ENCODE results near the gene GRIN2C. TPM values are rescaled to one million over a fixed set of nuclear protein-coding genes. Genes with fewer than 3 reads are reported as not detected.

The GRIN2C gene
- total RNA-seq, 1 donor from 2014 or later, result 1.0 TPM

- Histone ChIP-seq H3K27ac (ENCODE audit: low read depth, low read length) (no peak overlapping the region), H3K36me3 (ENCODE audit: insufficient read depth, low read length) (peaks cover 3% of the 10 kb centered on the region), H3K9ac (ENCODE audit: low read length) (no peak overlapping the region), H3K79me2 (ENCODE audit: insufficient read depth, low read length) (no peaks in the 10 kb centered on the region), H3K9me3 (ENCODE audit: insufficient read depth, low read depth, low read length) (no peaks in the 10 kb centered on the region), H3K4me3 (ENCODE audit: insufficient read depth, low read depth, low read length) (no peak overlapping the region), H3K4me1 (ENCODE audit: insufficient read depth, low read length) (no peaks in the 10 kb centered on the region), H4K20me1 (ENCODE audit: insufficient read depth, low read length) (peaks cover 46% of the 10 kb centered on the region), H3K27me3 (ENCODE audit: insufficient read depth, low read length) (peaks cover 41% of the 10 kb centered on the region), H3K4me2 (ENCODE audit: low read length) (peak overlapping the region; percentile 36), H2AFZ (ENCODE audit: low read depth, low read length) (no peak overlapping the region)
- no peak overlapping the region for H3K4me3 Mint-ChIP-seq (ENCODE audit: unreplicated experiment)
- no peak for DNase-seq (ENCODE audit: low read depth)
- peaks cover 2% of the 10 kb centered on the region for H3K4me1 Mint-ChIP-seq (ENCODE audit: low read depth, unreplicated experiment)
- H3K27me3 Mint-ChIP-seq (ENCODE audit: low read depth, unreplicated experiment), result peaks cover 36% of the 10 kb centered on the region
- TF ChIP-seq, protein P1, sequence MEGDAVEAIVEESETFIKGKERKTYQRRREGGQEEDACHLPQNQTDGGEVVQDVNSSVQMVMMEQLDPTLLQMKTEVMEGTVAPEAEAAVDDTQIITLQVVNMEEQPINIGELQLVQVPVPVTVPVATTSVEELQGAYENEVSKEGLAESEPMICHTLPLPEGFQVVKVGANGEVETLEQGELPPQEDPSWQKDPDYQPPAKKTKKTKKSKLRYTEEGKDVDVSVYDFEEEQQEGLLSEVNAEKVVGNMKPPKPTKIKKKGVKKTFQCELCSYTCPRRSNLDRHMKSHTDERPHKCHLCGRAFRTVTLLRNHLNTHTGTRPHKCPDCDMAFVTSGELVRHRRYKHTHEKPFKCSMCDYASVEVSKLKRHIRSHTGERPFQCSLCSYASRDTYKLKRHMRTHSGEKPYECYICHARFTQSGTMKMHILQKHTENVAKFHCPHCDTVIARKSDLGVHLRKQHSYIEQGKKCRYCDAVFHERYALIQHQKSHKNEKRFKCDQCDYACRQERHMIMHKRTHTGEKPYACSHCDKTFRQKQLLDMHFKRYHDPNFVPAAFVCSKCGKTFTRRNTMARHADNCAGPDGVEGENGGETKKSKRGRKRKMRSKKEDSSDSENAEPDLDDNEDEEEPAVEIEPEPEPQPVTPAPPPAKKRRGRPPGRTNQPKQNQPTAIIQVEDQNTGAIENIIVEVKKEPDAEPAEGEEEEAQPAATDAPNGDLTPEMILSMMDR (IDR thresholded peaks at IDR 0.05; ENCODE audit: insufficient read depth, low read depth, low read length), result no peak
- TF ChIP-seq EZH2 (IDR thresholded peaks at IDR 0.05; ENCODE audit: insufficient read depth, low read length), result peak; percentile 74
- peaks cover 17% of the 10 kb centered on the region for H3K36me3 Mint-ChIP-seq (ENCODE audit: low read depth, unreplicated experiment)
- no peak for FAIRE-seq
- H3K27ac Mint-ChIP-seq (ENCODE audit: unreplicated experiment), result no peak overlapping the region
- no peaks in the 10 kb centered on the region for H3K9me3 Mint-ChIP-seq (ENCODE audit: unreplicated experiment)
Measured at GRCh38 chr17:74860872-74861661, 1.4 kb upstream of the GRIN2C start.

DNA sequence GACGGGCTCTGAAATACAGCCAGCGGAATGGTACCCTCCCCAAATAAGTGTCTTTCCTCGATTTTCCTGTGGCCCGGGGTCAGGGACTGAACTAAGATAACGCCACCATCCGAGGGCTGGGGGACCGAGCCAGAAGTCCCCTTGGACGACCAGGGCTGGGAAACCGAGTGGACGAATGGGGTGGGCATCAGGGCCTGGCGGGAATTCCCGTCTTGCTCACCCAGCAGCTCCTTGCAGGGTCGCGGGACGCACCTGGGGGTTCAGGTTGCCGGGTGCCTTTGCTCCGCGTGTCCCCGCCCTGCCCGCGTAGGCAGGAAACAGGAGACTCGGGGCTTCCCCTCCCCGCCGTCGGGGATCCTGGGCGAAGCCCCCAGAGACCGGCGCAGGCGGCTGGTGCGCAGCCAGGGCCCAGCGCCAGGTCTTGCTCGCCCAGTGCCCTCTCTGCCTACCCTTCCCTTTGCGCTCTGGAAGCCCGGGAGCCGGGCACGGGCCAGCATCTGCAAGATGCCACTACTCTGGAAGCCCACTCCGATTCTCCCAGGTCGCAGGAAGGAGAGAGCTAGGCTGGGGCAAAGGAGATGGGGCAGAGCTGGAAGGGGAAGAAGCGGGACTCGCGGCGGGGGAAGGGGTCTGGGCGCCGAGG is 665 bp upstream of the GRIN2C start:
- no peak overlapping the region for H3K27ac ChIP-seq (ENCODE audit: low read depth, low read length)
- H3K9me3 ChIP-seq (ENCODE audit: insufficient read depth, low read depth, low read length), result no peaks in the 10 kb centered on the region
- peaks cover 42% of the 10 kb centered on the region for H4K20me1 ChIP-seq (ENCODE audit: insufficient read depth, low read length)
- TF ChIP-seq, protein P1 (IDR thresholded peaks at IDR 0.05; ENCODE audit: insufficient read depth, low read depth, low read length), result no peak
- TF ChIP-seq EZH2 (IDR thresholded peaks at IDR 0.05; ENCODE audit: insufficient read depth, low read length), result peak; percentile 100
- FAIRE-seq (no peak), DNase-seq (ENCODE audit: low read depth) (no peak)
- H3K27ac Mint-ChIP-seq (ENCODE audit: unreplicated experiment), result no peak overlapping the region
- no peak overlapping the region for H3K4me2 ChIP-seq (ENCODE audit: low read length)
- no peak overlapping the region for H3K4me3 ChIP-seq (ENCODE audit: insufficient read depth, low read depth, low read length)
- H3K9ac ChIP-seq (ENCODE audit: low read length), result no peak overlapping the region
- peaks cover 43% of the 10 kb centered on the region for H3K27me3 Mint-ChIP-seq (ENCODE audit: low read depth, unreplicated experiment)
- H3K4me1 ChIP-seq (ENCODE audit: insufficient read depth, low read length), result no peaks in the 10 kb centered on the region
- H2AFZ ChIP-seq (ENCODE audit: low read depth, low read length), result no peak overlapping the region
- peaks cover 3% of the 10 kb centered on the region for H3K36me3 ChIP-seq (ENCODE audit: insufficient read depth, low read length)
- H3K4me1 Mint-ChIP-seq (ENCODE audit: low read depth, unreplicated experiment), result peaks cover 4% of the 10 kb centered on the region
- no peaks in the 10 kb centered on the region for H3K79me2 ChIP-seq (ENCODE audit: insufficient read depth, low read length)
- H3K9me3 Mint-ChIP-seq (ENCODE audit: unreplicated experiment), result peaks cover 3% of the 10 kb centered on the region
- H3K27me3 ChIP-seq (ENCODE audit: insufficient read depth, low read length), result peaks cover 44% of the 10 kb centered on the region
- H3K36me3 Mint-ChIP-seq (ENCODE audit: low read depth, unreplicated experiment), result peaks cover 19% of the 10 kb centered on the region
- H3K4me3 Mint-ChIP-seq (ENCODE audit: unreplicated experiment), result no peak overlapping the region
